ENCODE measurements around the gene FAM118A.
"Not testable (repeated sequence)": the region's sequence is repeated elsewhere in the genome, so short reads cannot be mapped to it uniquely, and the experiment has no call there.

FAM118A gene

DNA sequence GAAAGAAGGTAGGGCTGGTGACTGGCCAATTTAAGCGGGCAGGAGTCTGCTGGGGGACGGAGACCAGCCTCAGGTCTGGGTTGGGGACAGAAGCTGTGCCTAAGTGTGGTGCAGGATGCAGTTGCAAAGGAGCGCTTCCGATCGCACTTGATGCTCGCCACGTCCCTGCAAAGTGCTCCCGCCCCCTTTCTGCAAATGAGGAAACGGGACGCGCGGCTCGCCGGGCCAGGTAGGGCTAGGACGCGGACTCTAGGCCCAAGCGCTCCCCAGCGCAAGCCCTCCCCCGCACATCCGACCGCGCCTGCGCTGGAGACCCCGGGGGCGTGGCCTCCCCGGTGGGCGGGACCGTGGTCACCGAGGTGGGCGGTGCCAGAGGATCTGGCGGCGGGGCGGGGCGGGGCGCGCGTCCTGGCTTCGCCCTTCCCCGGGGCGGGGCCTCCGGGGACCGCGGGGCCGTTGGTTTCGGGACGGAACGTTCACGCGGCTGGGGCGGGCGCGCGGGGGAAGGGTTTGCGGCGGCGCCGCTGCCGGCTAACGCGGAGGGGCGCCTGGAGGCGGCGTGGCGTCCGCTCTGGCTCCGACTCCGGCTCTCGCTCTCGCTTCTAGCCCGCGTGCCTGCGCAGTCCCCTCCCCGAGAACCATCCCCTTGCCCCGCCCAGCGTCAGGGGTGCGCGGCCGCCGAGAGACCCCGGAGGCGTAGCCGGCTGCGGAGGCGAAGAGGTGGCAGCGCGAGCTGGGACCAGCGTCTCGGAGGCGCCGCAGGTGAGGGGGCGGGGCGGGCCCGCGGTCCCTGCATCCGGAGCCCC lies at the start of gene FAM118A:
Gene FAM118A (plus strand): TSS at position 513 of the 806 bp plus-strand sequence. CDS start 12,446 bp downstream, outside the sequence.
- DNase-seq, result peak; percentile 95

DNA sequence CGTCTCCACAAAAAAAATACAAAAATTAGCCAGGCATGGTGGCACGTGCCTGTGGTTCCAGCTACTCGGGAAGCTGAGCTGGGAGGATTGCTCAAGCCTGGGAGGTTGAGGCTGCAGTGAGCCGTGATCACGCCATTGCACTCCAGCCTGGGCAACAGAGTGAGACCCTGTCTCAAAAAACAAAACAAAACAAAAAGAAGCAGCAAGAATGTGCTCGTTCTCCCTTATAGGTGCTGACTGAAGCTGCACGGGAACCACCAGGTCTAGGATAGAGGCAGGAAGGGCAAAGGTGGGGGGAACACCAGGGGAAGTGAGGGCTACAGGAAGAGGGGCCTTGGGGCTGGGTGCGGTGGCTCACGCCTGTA lies 49.4 kb upstream of the FAM118A start:
- not testable (repeated sequence) for DNase-seq

DNA sequence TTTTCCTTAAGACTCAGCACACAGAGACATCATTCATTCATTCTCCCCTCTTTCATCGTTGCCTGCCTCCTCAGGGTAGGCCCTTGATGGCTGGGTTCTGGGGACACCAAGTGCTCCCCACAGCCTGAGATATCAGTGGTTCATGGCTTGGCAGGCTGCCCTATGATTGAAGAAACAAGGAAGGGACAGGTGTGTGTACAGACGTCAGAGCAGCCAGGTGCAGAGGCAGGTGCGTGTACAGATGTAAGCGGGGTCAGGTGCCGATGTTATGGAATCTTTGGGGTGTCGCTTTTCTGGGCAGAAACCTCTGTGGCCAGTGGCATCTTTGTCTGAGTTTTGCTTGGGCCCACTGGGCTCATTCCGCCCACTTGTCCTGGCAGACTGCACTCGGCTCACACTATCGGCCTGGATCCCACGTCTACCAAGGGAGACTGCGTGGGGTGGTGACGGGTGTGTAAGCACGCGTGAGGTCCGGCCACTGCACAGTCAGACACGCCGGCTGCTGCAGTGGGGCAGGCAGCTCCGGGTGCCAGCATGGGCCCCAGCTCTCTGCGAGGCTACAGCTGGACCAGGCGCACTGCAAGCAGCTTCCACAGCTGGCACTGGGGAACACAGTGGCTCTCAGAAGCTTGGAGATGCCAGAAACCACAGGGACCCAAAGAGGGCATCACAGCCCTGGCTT lies 48.2 kb upstream of the FAM118A start:
- no peak for DNase-seq

DNA sequence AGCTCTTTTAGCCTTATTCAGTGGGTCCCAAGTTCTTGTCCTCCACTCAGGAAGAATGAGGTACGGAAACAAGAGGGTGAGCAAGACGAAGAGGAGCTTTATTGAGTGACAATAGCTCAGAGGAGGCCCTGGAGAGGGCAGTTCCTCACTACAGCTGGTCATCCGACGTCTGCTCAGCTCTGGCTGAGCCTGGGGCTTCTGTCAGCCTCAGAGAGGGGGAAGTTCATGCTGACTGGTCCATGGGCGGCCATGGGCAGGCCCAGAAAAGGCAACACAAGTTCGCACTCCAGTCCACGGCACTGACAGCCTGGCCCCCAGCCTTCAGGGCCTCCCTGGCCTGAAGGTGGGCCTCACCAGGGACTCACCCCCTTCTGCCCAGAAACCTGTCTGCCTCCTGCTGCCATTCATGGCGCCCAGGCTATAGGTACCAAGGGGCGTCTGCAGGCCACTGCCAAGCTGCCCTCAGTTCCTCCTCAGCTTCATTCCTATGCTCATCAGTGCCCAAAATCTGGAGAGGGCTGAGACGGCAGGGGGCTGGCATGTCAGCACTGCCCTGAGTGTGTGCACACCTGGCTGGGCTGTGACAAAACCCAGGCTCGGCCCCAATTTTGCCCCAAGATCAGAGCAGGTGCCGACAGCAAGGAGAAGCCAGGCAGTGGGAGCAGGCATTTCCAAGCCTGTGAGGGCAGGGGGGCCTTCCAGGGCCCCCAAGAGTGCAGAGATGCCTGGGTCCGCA lies 47.4 kb upstream of the FAM118A start:
- no peak for DNase-seq

DNA sequence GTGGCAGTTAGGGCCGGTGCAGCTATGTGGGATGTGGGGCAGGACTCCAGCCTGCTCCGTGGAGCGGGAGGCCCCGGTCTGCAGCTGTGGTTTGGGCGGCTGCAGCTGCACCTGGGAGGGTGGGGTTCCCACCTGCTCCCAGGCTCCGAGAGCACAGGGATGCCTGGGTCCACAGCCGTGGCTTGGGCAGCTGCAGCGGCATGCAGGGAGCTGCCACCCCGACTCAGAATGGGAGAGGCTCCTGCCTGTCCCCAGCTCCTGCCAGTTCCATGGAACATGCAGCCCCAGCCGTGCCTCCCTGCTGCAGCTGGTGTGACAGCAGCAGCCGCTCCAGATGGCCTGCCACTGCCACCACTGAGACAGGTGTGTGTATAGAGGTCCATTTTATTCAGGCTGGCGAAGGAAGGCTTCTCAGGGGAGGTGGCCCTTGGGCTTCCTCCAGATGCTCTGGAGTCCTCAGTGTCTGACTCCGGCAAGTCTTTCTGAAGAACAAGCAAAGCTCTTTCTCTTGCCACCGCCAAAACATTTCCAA lies 46.7 kb upstream of the FAM118A start:
- DNase-seq, result no peak

DNA sequence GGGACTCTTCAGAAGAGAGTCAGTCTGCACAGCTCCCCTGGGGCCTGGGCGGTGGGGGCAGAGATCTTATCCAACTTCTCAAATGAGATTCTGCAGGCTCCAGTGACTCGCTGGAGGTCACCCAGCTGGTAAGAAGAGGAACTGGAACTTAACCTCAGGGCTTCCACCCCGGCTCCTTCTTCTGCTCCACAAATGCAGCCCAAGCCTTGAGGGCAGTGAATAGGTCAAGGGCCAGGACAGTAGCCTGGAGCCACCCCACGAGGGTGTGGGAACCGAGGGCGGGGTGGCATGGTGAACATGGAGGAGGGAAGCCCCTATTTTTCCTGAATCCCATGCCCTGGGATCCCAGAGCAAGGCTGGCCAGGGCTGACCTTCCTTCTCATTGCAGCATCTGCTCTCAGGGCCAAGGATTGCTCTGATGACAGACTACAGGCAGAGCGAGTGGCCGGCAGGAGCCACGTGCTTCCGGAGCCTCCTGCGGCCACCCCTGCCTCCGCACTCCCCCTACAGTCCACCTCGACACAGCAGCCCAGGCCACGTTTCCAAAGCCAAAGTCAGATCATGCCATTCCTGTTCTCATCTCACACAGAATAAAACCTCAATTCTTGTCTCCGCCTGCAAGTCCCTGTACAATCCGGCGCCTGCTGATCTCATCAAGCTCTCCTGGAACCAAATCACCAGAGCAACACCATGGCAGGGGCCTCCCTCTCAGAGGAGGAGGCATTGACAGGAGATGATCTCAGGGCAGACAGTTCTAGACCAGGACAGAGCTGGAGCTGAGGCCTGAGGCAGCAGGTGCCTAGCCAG lies 46.1 kb upstream of the FAM118A start:
- no peak for DNase-seq

DNA sequence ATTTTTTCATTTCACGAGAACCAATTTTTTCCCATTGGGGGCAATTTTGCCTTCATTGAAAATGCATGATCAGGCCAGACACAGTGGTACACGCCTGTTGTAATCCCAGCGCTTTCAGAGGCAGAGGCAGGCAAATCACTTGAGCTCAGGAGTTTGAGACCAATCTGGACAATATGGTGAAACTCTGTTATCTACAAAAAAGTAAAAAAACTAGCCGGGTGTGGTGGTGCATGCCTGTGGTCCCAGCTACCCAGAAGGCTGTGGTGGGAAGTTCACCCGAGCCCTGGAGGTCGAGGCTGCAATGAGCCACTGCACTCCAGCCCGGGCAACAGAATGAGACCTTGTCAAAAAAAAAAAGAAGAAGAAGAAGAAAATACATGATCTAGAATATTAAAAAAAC lies 44.2 kb upstream of the FAM118A start:
- DNase-seq, result no peak

DNA sequence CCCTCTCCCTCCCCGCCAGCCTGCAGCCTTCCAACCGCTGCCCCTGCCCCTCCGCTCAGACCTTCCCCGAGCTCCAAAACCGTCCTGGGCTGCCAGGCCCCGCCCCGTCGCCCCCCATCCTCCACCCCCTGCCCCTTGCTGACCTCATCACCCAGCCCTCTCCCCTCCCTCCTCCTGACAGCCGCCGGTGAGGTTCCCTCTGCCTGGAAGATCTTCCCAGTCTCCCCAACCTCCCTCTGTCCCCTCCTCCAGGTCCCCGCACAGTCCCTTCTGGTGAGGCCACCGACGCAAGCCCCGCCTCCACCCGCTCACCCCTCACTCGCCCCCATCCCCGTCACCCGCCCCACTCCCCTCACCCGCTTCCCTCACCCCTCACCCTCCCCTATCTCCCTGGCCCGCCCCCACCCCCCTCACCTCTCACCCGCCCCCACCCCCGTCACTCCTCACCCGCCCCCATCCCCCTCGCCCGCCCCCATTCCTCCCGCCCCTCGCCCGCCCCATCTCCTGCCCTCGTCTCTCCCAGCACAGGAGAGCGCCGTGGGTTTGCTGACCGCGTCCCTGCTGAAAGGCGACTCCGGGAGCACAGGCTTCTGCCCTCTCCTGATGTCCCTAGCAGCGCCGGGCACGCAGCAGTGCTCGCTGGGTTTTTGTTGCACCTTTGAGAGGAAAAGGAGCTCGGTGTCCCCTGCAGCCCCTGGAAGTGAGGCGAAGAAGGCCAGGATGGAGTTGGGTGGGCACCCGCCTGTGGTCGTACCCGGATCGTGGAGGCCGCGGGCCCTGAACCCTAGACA lies 41.4 kb upstream of the FAM118A start:
- peak; percentile 14 for DNase-seq

DNA sequence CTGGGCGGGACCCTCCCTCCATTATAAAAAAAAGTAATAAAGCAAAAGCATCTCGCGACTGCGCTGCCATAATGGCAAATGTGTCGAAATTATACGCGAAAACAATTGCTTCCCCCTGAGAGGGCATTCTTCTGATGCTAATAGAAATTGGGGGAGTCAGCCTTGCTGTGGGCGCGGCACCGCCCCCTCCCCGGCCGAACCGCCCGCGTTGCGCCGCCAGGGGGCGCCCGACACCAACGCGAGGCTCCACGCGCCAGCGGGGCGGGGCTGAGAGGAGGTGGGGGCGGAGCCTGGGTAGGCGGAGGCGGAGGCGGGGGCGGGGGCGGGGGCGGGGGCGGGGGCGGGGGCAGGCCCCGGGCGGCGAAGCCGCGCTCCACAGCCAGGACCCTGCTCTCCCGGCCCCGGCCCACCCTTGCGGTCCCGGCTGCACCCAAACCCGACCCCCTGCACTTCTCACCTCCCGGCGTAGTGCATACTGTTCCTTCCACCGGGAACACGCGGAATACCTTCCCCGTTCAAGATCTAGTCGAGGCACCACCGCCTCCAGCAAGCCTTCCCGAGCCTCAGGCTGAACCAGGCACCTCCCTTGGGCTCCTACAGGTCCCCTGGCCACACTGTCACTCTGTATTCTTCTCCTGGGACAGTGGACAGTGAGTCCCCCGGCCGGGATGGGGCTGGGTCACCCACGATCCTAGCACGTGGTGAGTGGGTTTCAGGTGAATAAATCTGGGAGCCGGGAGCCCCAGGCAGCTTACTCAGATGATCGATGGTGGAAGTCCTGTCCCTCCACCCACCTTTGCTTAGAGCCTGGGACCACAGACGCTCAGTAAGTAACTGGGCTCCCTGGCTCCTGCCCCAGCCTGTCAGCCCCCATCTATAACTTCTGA lies 40.5 kb upstream of the FAM118A start:
- peak; percentile 38 for DNase-seq

DNA sequence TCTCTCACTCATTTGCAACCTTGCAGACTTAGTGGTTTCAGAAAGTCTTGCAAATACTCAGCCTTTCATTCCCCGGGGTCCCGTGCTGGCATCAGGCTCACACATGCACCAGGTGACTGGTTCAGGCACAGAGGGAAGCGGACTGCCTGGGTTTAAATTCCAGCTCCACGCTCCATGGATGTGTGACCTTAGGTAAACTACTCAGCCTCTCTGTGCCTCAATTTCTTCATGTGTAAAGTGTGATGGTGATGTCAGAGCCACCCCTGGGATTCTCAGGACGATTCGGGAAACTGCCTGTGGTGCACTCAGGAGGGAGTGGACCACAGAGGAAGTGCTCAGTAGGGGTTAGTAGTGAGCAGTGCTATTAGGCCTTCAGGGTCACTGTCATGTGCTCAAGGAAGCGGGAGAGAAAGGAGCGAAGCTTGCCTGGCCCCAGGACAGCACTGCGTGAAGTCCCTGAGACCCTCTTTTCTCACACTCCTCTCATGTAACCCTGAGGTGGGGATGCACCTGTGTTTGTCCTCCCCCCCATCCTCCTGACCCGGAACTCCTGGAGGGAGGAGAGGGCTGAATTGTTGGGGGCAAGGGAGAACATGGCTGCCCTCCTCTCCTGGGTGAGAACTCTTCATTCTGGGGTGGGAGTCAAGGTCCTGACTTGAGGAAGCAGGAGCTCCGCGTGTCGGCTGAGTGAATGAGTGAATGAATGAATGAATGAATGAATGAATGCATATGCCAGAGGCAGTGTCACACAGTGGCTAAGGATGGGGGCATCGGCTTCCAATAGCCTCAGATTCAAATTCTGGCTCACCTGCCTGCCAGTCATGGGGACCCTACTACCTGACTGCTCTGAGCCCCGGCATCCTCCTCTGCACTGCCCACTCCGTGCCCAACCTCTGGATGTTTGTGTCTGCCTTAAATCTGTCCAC lies 39.4 kb upstream of the FAM118A start:
- DNase-seq, result no peak

DNA sequence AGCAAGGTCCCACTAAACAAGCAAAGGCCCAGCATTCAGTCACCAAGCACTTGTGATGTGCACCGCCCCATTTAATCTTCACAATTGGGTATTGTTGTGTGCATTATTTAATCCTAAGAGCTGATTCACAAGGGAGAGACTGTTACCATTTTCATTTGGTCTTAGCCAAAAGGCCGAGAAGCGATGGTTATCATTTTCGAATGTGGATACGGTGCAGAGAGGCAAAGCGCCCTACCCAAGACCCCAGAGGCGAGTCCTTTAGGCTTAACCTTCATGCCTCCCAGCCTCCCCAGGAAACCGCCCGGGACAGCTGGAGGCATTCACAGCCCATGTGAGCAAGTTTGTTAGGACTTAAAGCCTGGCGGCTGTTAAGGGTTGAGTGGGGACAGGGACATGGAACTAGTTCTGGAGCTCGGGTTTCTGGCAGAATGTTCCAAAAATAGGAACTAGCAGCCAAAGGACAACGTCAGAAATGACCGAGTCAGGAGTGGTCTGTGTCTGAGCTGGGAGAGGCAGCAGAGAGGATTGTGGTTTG lies 38.0 kb upstream of the FAM118A start:
- DNase-seq, result no peak

DNA sequence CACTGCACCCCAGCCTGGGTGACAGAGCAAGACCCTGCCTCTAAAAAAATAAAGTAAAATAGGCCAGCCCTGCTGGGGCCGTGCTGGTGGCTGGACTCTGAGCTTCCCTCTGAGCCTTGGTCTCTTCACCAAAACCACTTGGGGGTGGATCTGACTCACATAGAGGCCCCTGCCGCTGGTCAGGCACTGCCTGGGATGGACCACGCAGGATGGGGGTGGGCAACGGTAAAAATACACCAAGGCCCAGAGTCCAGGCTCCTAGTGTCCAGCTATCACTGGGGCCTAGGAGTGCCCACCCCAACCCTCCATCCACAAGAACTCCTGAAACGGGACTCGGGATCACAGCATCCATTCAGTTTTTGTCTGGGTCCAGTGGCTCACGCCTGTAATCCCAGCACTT lies 37.2 kb upstream of the FAM118A start:
- no peak for DNase-seq

DNA sequence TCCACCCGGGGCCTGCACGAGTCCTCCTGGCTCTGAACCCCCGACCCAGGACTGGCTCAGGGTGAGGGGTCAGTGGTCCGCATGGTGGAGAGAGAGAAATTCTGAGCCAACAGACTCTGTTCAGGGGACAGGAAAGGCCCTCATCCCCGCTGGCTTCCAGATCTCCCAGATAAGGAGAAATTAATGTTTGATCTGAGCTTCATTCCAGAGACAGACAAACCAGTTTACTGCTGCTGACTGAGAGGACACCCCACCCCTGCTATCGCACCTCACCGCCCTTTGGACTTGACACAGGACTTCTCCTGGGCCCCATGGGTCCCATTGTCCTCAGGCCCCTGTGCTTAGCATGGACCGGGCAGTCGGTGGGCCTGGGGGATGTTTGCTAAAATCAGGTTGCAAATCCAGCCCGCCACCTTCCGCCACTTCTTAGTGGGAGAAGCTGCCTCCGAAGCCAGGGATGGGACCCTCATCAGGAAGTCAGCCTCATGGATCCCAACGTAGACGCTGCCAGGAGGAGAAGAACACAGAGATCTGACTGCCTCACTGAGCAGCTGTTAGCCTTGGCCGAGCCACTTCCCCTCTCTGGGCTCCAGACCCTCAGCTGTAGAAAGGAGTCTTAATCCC lies 36.2 kb upstream of the FAM118A start:
- DNase-seq, result no peak

DNA sequence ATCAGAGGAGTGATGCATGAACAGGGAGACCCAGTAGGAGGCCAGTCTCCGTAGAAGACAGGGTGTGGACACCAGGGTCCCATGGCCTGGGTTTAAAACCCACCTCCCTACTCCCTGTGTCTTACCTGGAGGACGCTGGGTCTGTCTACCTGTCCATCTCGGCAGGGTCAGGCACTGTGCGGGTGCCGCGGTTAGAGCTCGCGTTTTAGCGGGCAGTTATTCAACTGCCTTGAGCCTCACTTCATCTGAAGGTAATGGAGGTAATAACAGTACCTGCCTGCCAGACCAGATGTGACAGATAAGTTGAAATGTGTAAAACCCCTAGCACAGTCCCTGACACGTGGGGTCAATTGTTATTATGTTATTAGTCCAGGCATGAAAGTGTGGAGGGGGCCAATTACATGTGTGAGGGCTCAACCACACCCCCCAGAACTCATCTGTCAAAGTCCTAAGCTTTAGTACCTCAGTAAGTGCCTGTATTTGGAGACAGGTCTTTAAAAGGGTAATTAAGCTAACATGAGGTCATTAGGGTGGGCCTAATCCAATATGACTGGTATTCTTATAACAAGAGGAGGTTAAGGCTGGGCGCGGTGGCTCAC lies 33.1 kb upstream of the FAM118A start:
- DNase-seq, result no peak

DNA sequence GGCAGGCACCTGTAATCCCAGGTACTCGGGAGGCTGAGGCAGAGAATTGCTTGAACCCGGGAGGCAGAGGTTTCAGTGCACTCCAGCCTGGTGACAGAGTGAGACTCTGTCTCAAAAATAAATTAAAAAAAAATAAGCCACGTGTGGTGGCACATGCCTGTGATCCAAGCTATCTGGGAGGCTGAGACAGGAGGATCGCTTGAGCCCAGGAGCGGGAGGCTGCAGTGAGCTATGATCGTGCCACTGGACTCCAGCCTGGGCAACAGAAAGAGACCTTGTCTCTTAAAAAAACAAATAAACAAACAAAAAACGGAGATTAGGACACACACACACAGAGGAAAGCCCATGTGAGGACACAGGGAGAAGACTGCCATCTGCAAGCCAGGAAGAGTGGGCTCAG lies 32.0 kb upstream of the FAM118A start:
- DNase-seq, result not testable (repeated sequence)

DNA sequence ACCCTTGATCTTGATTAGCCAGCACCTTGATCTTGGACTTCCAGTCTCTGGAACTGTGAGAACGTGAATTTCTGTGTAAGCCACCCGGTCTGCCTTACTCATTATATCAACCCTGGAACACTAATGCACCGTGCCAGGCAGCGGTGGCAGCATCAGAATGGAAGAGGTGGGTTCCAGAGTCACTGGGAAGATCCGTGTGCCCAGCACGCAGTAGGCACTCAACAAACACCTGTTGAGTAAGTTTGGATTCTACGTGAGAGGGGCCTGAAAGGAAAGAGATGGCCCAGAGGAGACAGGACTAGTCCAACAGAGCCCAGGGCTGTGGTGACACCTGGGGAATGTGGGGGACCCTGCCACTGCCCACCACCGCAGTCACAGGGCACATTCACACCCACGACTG lies 31.6 kb upstream of the FAM118A start:
- no peak for DNase-seq

DNA sequence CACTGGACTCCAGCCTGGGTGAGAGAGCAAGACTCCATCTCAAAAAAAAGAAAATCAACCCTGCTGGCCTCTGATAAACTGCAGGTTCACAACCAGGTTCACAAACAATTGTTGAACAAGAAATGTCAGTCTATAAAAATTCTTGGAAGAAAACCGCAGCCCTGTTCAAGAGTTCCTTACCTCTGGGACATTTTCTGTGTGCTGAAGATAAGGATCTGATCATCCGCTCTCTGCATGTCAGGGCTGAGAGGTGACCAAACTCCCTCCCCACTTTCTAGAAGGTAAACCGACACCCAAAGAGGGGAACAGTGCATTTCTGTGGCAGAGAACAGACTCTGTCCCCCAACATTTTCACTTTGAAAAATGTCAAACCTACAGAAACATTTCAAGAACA lies 29.1 kb upstream of the FAM118A start:
- DNase-seq, result no peak

DNA sequence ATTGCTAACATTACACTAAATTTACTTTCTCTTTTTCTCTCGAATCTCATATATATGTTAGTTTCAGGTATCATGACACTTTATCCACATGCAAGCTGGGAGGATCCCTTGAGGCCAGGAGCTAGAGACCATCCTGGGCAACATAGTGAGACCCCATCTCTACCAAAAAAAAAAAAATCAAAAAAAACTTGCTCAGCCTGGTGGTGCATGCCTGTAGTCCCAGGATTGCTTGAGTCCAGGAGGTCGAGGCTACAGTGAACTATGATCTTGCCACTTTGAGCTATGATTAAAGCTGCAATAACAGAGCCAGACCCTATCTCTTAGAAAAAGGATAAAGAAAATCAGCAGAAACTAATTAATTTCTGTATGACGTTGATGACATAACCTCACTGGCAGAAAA lies 28.7 kb upstream of the FAM118A start:
- DNase-seq, result no peak
